HG03457 (cell line): ENCODE data around the gene GALNS.
A peak's percentile ranks its signal among the peaks of the same experiment; 100 is the strongest.
"Not testable (repeated sequence)": the region's sequence is repeated elsewhere in the genome, so short reads cannot be mapped to it uniquely, and the experiment has no call there.

Source experiments
- ATAC-seq: cut with Tn5 transposase; IDR thresholded peaks from one replicate; pipeline ENCODE4 v1.9.1; 2021; ENCODE audit warnings: moderate number of reproducible peaks; ENCODE audit not compliant: unreplicated experiment

GALNS gene

GRCh38 chr16:88856828-88857727 lies at the start of gene GALNS, which contains the start of gene TRAPPC2L:
GALNS (minus strand) TSS chr16:88856947; CDS start chr16:88856877, 70 bp downstream.
TRAPPC2L (plus strand) TSS chr16:88857127; CDS start chr16:88857151, 24 bp downstream.
- ATAC-seq, result peak; percentile 62

GRCh38 chr16:88906020-88906419 lies 49.3 kb upstream of the GALNS start:
- no peak for ATAC-seq

DNA sequence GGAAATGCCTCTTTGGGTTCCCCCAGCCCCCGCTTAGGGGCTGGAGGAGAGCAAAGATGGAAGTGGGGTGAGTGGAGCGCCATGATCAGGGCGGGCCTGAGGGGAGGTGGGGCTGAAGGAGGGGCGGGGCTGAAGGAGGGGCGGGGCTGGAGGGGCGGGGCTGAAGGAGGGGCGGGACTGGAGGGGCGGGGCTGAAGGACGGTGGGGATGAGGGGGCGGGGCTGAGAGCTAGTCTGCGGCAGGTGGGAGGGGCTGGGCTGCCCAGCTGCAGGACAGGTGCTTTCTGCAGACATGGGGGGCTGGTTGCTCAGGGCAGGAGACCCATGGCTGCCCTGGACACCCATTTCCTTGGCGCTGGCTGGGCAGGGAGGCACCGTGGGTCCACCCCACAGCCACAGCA lies 48.8 kb upstream of the GALNS start:
- no peak for ATAC-seq

DNA sequence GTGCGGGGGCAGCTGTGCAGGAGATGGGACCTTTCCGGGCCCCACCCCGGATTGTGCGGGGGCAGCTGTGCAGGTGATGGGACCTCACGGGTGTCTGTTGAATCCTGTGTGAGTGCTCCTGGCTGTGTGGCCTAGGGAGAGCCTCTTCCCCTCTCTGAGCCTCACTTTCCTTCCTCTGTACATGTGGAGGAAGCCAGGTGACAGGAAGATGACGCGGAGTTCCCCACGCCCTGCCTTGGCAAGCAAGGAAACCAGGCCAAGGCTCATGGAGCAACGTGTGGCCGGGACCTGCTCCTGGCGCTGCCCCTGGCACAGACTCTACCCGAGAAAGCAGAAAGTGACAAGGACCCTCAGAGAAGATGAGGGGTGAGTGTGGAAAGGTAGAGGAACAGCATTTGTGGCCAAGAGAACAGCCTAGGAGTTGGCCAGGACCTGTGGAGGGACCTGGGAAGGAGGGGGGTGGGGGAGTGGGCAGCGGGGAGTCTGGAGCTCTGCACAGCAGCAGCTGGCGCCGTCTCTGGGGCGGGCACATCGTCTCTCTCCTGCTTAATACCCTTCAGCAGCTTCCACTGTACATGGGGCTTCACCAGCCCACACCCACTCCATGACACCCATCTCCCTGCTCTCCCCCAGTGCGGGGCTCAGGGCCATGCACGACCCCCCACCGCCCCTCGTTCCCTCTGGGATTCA lies 48.1 kb upstream of the GALNS start:
- no peak for ATAC-seq

DNA sequence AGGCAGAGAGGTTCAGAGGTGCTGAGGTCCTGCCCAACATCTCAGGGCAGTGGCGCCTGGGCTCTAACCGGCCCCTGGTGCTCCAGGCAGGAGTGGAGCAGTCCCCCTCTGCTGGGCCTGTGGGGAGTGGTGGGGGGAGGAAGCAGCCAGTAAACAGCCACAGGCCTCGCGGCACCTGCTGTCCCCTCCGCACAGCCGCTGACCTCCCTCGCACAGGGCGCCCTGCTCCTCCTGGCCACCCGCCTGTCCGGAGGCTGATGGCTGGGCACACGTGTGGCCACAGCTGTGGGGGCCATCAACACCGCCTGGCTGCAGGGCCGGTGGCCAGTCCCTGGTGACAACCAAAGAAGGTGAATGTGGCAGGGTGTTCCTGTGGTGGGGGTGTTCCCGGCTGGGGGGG lies 46.5 kb upstream of the GALNS start:
- no peak for ATAC-seq

DNA sequence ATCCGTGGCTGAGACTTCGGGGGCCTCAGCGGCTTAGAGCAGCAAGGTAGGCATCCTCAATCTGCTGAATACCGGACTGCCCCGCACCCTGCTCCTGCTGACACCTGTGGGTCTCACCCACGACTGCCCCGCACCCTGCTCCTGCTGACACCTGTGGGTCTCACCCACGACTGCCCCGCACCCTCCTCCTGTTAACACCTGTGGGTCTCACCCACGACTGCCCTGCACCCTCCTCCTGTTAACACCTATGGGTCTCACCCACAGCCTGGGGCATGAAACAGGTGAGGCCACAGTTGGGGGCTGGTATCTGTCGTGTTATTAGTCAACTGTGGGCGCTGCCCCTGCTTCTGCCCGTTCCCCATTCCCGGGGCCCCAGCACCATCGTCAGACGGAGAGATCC lies 46.0 kb upstream of the GALNS start:
- no peak for ATAC-seq

DNA sequence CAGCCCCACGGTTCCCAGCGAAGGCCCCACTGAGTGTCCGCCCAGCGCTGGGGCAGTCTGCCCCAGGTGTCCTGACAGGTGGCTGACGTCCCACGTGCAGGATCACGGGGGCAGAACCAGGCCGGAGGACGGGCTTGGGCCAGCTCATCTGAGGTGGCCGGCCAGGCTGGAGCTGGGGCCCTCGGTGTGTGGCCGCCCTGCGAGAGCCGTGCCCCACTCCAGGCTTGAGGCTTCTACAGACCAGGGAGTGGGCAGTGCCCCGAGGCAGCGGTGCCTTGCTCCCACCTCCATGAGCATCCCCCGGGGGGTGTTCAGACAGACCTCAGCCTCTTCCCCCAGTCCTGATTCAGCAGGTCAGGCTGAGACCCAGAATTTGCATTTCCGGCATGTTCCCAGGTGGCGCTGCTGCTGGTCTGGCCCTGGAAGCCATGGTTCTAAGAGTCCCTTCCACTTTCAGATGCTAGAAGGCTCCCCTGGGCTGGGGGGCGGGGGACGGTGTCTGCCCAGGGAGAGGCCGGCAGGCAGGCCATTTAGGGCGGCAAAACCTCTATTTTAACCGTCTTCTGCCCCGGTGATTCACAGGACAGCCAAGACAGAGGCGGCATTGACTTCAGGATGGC lies 45.1 kb upstream of the GALNS start:
- ATAC-seq, result no peak

DNA sequence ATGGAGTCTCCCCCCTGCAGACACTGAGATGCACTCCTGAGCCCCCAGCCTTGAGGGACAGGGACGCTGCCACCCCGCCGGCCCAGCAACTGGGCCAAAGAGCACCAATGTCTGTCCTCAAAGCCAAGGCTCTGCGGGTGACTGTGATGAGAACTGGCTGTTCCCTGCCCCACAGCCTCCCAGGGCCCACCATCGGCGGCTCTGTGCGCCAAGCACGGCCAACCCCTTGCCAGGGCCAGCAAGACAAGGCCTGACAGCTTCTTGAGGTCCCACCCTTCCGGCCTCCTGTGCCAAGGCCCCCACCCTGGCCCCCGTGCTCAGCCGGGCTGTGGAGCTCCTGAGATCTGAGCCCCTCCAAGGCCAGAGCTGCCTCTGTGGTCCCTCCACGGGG lies 43.9 kb upstream of the GALNS start:
- no peak for ATAC-seq

- ATAC-seq, result no peak
These were observed 43.3 kb upstream of the GALNS start for GRCh38 chr16:88899901-88900661.

DNA sequence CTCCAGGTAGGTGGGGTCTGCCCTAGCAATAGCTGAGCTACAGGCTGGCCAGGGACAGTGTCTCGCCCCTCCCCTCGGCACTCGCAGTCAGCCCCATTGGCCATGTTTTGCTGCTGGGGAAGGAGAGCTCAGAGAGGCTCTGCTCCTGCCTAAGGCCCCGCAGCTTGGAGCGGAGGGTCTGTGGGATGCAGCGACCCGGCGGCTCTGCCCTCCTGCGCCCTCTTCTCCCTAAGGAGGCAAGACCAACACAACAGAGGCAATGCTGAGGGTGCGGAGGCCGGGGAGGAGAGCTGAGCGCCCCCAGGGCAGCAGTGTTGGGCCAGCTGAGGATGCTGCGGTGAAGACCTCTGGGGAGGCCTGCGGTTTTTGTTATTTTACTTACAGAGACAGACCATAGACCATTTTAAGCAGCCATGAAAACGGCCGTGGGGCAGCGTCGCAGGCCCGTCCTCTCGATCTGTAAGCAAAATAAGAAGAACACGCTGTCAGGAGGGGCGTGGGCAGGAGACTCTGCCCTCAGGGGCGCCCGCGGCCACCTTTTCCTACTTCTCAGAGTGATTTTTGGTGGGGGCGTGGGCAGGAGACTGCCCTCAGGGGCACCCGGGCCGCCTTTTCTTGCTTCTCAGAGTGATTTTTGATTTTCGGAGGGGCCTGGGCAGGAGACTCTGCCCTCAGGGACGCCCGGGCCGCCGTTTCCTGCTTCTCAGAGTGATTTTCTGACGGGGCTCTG lies 41.1 kb upstream of the GALNS start:
- ATAC-seq, result no peak

DNA sequence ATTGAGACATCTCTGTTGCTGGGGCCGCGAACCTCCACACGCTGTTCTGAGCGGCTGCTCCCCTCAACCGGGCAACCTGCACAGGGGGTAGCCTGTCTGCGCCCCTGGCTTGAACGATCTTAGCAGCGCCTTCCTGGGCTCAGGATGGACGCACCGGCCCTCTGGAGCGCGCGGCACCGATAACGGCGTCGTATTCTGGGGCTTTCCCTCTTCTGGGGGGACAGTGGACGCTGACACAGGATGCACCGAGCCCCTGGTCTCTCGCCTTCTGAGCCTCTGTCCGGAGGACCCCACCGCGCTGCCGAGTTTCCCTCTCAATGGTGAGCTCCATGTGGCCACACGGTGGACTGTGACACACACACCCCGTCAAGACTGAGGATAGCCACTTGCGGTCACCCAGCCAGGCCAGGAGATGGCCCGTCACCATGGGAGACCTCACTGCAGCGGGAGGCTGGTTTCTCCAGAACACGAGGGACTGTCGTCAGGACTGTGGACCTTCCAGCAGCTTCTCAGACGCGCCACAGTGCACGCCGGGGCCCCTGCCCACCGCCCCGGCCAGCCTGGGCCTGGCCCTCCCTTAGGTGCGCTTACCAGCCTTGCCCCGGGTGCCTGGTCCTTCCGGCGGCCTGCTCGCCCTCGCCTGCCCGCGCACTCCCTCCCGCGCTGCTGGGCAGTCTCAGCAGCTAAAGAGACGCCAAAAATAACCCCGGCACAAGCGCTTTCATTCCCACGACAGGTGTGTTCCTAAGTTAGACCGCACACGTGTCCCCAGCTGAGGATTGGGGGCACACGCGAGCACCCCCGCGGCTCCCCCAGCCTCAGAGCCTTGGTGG lies 39.7 kb upstream of the GALNS start:
- no peak for ATAC-seq

GRCh38 chr16:88895335-88895734 lies 38.6 kb upstream of the GALNS start:
- ATAC-seq, result no peak

DNA sequence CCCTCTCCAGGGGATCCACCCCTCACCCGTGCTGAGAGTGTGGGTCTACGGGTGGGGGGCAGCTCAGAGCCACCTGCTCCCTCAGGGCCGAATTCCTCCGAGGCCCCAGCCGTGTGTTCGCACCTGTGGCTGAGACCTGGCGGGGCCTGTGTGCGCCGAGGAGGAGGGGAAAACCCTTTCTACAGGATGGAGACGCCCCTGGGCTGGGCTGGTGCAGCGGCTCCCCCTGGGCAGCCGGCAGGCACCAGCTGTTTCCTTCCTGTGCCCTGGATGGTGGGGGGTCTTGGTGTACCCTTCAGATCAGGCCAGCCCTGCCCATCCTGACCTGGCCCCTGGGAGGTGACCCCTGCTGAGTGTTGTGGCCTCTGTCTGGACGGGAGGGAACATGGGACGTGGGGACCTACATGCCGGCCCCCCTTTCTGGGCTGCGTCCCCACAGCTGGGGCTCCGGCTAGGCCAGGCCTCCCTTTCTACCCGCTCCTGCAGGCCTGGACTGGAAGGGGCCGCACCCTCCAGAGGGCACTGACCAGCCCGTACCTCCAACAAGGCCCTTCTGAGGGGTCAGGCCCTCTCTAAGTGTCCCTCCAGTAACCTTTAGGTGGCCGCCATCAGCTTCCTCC lies 38.0 kb upstream of the GALNS start:
- no peak for ATAC-seq

DNA sequence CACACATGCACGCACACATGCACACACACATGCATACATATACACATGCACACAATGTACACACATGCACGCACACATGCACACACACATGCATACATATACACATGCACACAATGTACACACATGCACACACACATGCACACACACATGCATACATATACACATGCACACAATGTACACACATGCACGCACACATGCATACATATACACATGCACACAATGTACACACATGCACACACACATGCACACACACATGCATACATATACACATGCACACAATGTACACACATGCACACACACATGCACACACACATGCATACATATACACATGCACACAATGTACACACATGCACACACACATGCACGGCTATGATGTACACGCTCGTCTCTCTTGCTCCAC lies 37.5 kb upstream of the GALNS start:
- ATAC-seq, result not testable (repeated sequence)

GRCh38 chr16:88893127-88893968 lies 36.6 kb upstream of the GALNS start:
- ATAC-seq, result no peak

GRCh38 chr16:88892065-88892464 lies 35.3 kb upstream of the GALNS start:
- ATAC-seq, result no peak

- no peak for ATAC-seq
These were observed 34.3 kb upstream of the GALNS start for GRCh38 chr16:88891083-88891482.
